Thoracic aorta (tissue), 2 donors: ENCODE data around the gene ELK3. TPM values are rescaled to one million over a fixed set of nuclear protein-coding genes. Genes with fewer than 3 reads are reported as not detected.

ENCODE experiments used
- ATAC-seq: fragments of 150-250 bp; one replicate; pipeline ENCODE4 v1.8.0; 2017; ENCODE audit warnings: low read depth; ENCODE audit not compliant: insufficient number of reproducible peaks, low FRiP score
- DNase-seq: peaks from one replicate; pipeline ENCODE4 v3.0.0-alpha.2; 2020; ENCODE audit warnings: low spot score
- H3K27ac ChIP-seq, 2 donors: fragments of 200-600 bp; sonication (generic); 1 replicate in 1 of 2; 2 replicates in 1 of 2; pipeline ENCODE4 v1.5.1; 2016; ENCODE audit warnings: mild to moderate bottlenecking in 2 of 2, moderate library complexity in 2 of 2
- H3K27me3 ChIP-seq: fragments of 200-600 bp; sonication (generic); replicated peaks from 2 replicates; pipeline ENCODE4 v1.6.0; 2016; ENCODE audit warnings: mild to moderate bottlenecking; ENCODE audit not compliant: insufficient read depth
- H3K36me3 ChIP-seq: fragments of 200-600 bp; sonication (generic); one replicate; pipeline ENCODE4 v1.5.1; 2016
- H3K4me1 ChIP-seq, 2 donors: fragments of 200-600 bp; sonication (generic); 1 replicate in 1 of 2; 2 replicates in 1 of 2; pipeline versions ENCODE4 v1.5.1 to v1.6.0; 2016; ENCODE audit warnings: low read depth in 2 of 2, mild to moderate bottlenecking in 1 of 2; ENCODE audit not compliant: control insufficient read depth in 1 of 2
- H3K4me3 ChIP-seq: fragments of 200-600 bp; sonication (generic); 2 replicates; pipeline ENCODE4 v1.5.1; 2016; ENCODE audit warnings: mild to moderate bottlenecking
- H3K9me3 ChIP-seq: fragments of 200-600 bp; sonication (generic); 2 replicates; pipeline ENCODE4 v1.5.1; 2016
- CTCF ChIP-seq: fragments of 200-600 bp; sonication (generic); IDR thresholded peaks from one replicate; pipeline ENCODE4 v1.5.1; 2019; ENCODE audit warnings: antibody characterized with exemption
- total RNA-seq, 2 donors: library from RNA; depleted of rRNA; stranded (reverse); fragments of >200 nt; gene quantifications; one replicate each; pipeline versions ENCODE4 v1.1.0 to v1.2.3, GENCODE V29; 2016

Gene ELK3
- total RNA-seq, 2 donors from 2014 or later = 19.9 to 40.6 TPM

GRCh38 chr12:96250119-96250685 is 56.0 kb downstream of the ELK3 start:
- Histone ChIP-seq H3K27ac (no peak overlapping the region), H3K4me1 (no peaks in the 10 kb centered on the region), H3K9me3 (no peaks in the 10 kb centered on the region), H3K36me3 (peaks cover 7% of the 10 kb centered on the region), H3K27me3 (no peaks in the 10 kb centered on the region), H3K4me3 (no peak overlapping the region)
- DNase-seq (no peak), ATAC-seq (no peak)
- TF ChIP-seq CTCF = no peak

- no peak for TF ChIP-seq CTCF
- no peaks in the 10 kb centered on the region for H3K36me3 ChIP-seq
- peak overlapping the region in 1 of 2 donors; percentile 19 for H3K27ac ChIP-seq
- no peak for DNase-seq
- no peaks in the 10 kb centered on the region for H3K9me3 ChIP-seq
- H3K27me3 ChIP-seq = no peaks in the 10 kb centered on the region
- no peak for ATAC-seq
- H3K4me3 ChIP-seq = no peak overlapping the region
- peaks cover 8 to 21% of the 10 kb centered on the region in 2 donors for H3K4me1 ChIP-seq
Observed at GRCh38 chr12:96255077-96255476, 60.9 kb downstream of the ELK3 start.

- H3K4me3 ChIP-seq = no peak overlapping the region
- H3K27me3 ChIP-seq = no peaks in the 10 kb centered on the region
- ATAC-seq = no peak
- no peaks in the 10 kb centered on the region for H3K36me3 ChIP-seq
- no peak overlapping the region for H3K27ac ChIP-seq
- H3K9me3 ChIP-seq = no peaks in the 10 kb centered on the region
- peaks cover 8 to 21% of the 10 kb centered on the region in 2 donors for H3K4me1 ChIP-seq
- DNase-seq = no peak
- no peak for TF ChIP-seq CTCF
Observed at GRCh38 chr12:96256672-96257361, 62.6 kb downstream of the ELK3 start.

GRCh38 chr12:96257550-96258103 is 63.5 kb downstream of the ELK3 start:
- H3K36me3 ChIP-seq = no peaks in the 10 kb centered on the region
- no peak for DNase-seq
- peaks cover 8 to 28% of the 10 kb centered on the region in 2 donors for H3K4me1 ChIP-seq
- no peaks in the 10 kb centered on the region for H3K27me3 ChIP-seq
- H3K27ac ChIP-seq = peak overlapping the region in 1 of 2 donors; percentile 20
- no peak for ATAC-seq
- TF ChIP-seq CTCF = no peak
- H3K9me3 ChIP-seq = no peaks in the 10 kb centered on the region
- no peak overlapping the region for H3K4me3 ChIP-seq

- peak overlapping the region in 1 of 2 donors; percentile 20 for H3K27ac ChIP-seq
Observed at GRCh38 chr12:96258104-96258961, 64.2 kb downstream of the ELK3 start.

More at GRCh38 chr12:96258104-96258961, 64.2 kb downstream of the ELK3 start:
- DNase-seq = no peak
- H3K4me3 ChIP-seq = no peak overlapping the region
- H3K4me1 ChIP-seq = peaks cover 8 to 28% of the 10 kb centered on the region in 2 donors
- peak; percentile 20 for ATAC-seq
- no peaks in the 10 kb centered on the region for H3K27me3 ChIP-seq
- TF ChIP-seq CTCF = no peak
- no peaks in the 10 kb centered on the region for H3K36me3 ChIP-seq
- no peaks in the 10 kb centered on the region for H3K9me3 ChIP-seq
